ENCODE data around the gene EVA1A.

EVA1A gene

DNA sequence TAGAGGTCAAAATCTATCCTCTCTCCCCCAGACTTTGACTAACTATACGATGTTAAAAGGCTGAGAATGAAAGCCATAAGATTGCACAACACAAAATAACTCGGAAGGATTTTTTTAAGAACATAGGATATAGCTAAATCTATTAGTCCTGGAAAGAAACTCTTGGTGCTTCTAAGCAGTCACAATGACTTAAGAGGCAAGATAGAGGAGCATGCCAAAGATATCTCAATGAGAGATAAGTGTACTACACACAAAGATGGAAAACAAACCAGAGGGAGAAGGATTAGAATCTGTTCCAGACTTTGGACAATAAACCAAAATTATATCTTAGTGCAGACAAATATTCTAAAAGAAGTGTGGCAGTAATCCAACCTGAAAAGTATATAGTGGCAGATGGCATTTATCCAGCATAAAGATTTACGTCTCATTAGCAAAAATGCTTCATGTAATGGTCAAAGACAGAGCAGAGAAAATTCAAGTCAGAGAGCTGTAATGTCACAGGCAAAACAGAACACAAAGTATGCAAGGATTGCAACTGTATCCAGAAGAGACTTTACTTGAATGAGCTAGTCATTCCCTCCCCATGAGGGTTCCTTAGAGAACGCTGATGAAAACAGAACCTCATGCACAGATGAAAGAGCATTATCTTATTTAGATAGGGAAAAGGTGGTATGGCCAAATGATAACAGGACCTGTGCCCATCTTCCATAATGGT lies 28.8 kb upstream of the EVA1A start:
- no peak for DNase-seq

DNA sequence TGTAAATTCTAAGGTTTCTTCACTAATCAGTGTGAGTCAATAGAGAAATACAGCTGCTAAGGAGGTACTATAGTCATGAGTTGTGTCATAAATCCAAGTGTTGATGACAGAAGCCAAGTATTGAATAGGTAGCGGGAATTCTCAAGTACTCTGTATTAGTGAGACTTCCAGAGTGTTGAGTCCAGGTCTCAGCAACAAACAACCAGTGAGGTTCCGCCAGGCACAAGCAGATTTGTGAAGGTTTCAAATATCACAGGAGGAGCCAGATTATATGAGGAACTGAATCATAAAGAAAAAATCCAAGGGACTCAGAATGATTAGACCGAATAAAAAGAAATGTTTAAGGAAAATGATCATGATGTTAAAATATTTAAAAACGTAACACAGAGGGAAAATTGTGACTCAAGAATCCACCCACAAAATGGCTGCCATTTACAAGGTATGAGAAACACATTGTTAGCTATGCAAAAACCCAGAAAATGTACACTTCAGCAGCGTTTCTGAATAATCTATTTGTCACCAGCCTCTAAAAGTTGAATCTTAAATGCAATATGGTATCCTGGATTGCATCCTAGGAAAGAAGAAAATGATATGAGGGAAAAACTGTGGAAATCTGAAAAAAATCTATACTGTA lies 27.3 kb upstream of the EVA1A start:
- no peak for DNase-seq

GRCh38 chr2:75586971-75587370 lies 26.2 kb upstream of the EVA1A start:
- DNase-seq, result no peak

DNA sequence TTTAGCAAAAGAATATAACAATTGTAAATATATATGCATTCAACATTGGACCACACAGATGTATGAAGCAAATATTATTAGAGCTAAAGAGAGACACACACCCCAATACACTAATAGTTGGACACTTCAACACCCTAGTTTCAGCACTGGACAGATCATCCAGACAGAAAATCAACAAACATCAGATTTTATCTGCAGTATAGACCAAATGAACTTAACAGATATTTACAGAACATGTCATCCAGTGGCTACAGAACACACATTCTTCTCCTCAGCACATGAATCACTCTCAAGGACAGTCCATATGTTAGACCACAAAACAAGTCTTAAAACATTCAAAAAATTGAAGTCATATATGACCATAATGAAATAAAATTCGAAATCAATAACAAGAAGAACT lies 22.1 kb upstream of the EVA1A start:
- DNase-seq, result no peak

- DNase-seq, result no peak
Observed at GRCh38 chr2:75580606-75581005, 19.9 kb upstream of the EVA1A start.

GRCh38 chr2:75580156-75580555 lies 19.4 kb upstream of the EVA1A start:
- no peak for DNase-seq

DNA sequence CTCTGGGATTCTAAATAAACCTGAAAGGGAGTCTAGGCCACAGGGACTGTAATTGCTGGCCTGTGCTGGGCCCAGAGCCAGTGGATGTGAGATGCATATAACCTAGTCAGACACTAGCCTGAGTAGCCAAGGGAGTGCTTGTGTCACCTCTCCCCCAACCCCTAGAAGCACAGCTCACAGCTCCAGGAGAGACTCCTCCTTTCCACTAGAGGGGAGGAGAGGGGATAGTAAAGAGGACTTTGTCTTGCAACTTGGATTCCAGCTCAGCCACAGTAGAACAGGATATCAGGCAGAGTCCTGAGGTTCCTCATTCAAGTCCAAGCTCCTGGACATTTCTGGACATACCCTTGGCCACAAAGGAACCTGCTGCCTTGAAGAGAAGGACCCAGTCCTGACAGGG lies 18.4 kb upstream of the EVA1A start:
- no peak for DNase-seq

GRCh38 chr2:75577280-75577679 lies 16.5 kb upstream of the EVA1A start:
- DNase-seq, result no peak

DNA sequence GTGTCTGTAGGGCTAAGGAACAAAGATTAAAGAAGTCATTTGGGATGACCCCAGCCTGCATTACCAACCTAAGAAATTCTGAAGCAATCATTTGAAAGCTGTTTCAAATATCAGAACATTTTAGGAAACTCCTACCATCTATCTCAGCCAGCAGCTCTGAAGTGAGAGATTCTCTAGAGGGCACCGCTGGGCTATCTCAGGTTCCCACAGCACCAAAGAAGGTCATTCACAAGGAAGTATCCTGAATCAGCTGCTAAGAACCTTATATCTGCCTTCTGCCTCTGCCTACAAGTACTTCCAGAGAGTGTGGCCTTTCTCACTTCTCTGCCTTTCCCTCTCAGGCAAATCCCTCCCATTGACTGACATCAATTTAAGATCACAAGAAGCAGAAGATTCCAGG lies 13.4 kb upstream of the EVA1A start:
- DNase-seq, result no peak

- no peak for DNase-seq
Observed at GRCh38 chr2:75573145-75573878, 12.6 kb upstream of the EVA1A start.

- no peak for DNase-seq
Observed at GRCh38 chr2:75571730-75572430, 11.1 kb upstream of the EVA1A start.

DNA sequence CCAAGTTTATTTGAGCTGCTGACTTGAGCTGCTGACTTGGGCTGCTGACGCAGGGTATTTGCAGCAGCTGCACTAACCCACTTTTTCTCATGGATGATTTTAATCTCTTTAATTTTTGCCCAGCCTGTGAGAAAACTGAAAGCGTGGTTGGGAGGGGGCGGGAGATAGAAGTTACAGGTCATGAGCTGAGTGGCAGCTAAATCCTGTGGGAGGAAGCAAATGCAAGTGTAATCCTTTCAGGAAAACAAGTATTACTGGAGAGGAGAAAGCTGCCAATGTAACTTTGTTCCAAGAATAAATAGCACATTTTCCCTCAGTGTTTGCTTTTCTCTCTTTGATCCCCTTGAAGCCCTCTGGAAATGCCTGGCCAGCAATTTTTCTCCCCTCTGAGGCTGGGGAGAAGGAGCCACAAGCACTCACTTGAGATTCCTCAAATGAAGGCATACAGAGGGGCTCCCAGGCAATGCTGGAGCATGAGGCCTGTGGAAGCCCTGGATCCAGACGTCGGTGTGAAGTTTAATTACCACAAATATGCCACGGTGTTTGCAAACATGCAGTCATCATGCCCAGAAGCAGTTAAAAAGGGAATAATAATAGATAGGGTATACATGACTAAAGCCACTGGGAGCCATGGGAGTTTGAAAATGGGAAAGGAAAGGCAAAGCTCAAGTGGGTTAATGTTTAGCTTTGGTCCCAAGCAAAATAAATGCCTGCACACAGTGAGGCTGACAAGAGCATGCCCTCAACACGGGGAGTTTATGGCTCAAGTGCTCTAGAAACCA lies 10.4 kb upstream of the EVA1A start:
- DNase-seq, result no peak

DNA sequence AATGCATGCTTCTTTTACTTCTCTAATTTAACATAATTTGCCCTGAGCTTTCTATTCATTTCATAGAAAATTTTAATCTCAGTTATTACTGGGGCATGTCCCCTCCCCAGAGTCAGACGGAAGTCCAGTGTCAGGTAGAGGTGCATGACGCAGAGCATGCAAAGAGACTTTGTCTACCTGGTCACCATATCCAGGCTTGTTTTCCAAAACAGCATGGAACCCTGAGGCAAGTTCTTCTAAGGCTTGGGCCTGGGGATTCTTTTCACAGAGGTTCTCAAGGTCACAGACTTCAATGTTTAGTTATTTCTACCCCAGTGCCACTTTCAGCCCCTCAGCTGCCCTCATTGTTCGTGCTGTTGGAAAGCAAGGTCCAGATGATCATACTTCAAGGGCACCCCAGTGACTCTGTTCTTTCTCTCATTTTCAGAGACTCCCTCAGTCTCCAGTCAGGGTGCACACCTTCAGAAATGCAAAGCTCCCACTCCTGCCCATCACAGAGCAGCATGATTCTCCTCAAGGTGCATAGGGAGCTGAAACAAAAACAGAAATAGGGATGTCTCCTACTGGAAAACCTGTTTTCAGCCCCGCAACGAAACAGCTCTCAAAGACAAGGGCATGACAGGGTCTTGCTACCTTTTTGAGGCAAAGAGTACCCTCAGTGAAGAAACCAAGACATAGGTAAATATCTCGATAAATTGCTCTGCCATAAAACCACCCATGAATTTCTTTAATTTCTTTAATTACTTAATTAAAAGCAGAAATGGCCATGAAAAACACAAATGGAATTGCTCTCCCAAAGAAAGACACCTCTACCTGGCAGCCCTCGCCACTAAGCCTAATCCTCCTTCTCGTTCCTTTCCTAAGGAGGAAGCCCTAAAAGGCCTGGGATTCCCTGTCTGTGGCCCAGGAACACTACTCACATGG lies 9.5 kb upstream of the EVA1A start:
- DNase-seq, result no peak

- DNase-seq, result no peak
Observed at GRCh38 chr2:75569546-75569945, 8.8 kb upstream of the EVA1A start.

DNA sequence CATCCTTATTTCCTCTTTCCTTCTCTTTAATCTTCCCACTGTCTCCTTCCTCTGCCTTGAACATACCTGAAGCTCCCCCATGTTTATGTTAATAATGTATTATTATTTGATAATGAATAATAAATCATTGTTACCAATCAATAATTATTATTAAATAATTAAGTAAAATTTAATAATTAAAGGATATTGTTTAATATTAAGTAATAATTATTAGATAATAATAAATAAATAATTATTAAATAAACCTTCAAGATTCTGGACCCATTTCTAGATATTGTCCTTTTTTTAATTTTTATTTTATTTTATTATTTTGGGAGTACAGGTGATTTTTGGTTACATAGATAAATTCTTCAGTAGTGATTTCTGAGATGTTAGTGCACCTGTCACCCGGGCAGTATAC lies 7.4 kb upstream of the EVA1A start:
- no peak for DNase-seq

DNA sequence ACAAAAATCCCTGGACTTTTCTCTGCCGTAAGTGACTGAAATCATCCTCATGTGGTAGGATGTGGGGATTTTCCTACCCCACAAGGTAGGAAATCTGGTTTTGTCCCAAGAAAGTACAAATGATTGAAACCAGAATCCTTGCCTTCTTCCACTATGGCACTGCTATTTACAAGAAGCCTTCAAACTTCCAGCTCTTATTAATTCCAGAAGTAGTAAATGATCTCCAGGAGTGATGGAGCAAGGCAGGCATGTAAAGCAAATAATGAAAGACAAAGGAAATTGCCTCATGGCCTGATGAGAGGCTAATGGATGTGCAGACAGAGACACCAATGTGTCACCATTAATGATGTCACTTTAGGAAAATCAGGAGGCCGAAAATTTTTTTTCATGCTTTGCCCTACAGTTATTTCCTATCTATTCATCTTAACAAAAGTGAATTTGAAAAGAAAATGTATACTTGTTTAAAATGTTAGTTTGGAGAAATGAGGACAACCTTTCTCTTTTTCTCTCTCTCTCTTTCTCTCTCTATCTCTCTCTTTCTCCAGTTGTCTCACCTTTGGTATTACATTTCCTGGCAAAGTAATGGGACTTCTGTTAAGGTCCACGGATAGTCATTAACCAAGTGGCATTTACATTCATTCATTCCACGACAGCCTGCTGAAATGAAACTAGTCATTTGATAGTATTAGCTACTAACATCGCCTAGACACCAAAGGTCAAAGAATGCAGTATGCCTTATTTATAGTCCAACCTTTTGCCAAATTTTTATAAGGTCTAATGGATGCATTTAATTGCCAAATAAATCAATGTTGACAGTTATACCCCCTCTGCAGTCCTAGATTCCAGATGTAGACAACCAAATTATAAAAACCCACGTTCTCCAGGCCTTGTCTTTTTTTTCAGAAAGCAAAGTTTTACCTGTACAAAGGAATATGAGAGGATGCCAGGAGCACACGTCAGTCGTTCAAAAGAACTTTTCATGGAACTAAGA lies 5.0 kb upstream of the EVA1A start:
- no peak for DNase-seq

DNA sequence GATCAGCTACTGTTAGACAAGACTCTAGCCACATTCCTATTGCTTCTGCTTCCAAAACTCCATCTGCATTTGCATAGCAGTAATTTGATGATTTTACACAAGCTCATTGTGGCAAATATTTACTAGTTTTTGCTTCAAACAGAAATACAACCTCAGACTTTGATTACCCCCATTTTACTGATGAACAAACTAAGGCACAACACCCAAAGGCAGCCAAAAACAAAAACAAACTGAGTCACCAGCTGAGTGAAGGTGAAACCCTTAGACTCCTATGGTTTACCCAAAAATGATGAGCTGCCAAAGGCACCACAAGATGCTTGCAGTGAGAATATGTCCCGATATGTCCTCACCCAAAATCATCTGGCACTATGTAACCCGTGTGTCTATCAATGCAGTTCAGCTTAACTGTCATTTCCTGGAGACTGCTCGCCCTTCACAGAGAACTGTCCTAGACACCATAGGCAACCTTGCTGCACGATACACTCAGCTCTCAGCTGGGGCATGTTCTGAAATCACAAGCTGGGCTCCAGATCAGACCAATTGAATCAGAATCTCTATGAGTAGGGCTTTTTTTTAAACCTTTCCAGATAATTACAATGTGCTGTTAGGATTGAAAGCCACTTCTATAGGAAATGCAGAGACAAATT lies 4.1 kb upstream of the EVA1A start:
- no peak for DNase-seq

DNA sequence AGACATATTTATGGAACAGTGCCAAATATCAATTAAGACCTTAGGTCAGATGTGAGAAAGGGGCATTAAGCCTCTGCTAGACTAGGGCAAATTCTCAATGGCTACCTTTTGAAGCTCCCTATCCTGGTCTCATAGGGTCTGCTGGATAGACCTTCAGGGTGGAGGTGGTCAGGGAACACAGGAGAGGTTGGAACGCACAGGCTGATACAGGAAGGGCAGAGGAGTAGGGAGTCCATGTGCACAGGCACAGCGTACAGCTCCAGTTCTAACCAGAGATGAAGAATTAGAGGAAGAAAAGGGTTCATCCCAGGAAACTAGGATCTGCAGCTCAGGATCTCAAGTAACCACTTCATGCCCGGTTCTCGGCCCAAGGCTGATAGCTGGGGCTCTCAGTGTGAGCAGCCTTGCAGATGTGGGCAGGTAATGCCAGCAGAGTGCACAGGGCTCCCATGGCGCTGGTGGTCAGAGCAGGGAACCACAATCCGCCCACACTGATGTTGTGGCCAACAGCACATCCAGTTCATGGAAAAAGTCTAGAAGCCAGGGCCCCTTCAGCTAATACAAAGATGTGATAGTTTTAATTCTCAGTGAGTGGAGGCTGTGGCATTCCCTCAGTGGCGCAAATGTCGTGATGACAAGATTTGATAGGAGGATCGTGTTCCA lies 3.4 kb upstream of the EVA1A start:
- DNase-seq, result no peak

- DNase-seq, result no peak
Observed at GRCh38 chr2:75563591-75563990, 2.9 kb upstream of the EVA1A start.
